Measurements from ENCODE around the gene MON2.

The MON2 gene

GRCh38 chr12:62523619-62524018 lies 57.0 kb downstream of the MON2 start:
- H3K4me2 ChIP-seq (ENCODE audit: low read length, poor library complexity, severe bottlenecking): no peak overlapping the region

GRCh38 chr12:62525271-62525670 lies 58.6 kb downstream of the MON2 start:
- Histone ChIP-seq H3K4me2 (ENCODE audit: low read length, poor library complexity, severe bottlenecking) (no peak overlapping the region), H3K4me3 (ENCODE audit: insufficient read depth in 1 of 2, low read depth in 1 of 2, low read length in 2 of 2) (no peak overlapping the region), H2BK15ac (ENCODE audit: low read depth, poor library complexity, severe bottlenecking) (no peak overlapping the region), H3K9ac (ENCODE audit: low read length) (no peak overlapping the region), H3K36me3 (ENCODE audit: control insufficient read depth in 1 of 2, insufficient read depth in 2 of 2, low read depth in 1 of 2, low read length in 2 of 2) (peaks cover 0 to 64% of the 10 kb centered on the region in 2 experiments), H3K27ac (ENCODE audit: low read length, poor library complexity, severe bottlenecking) (no peak overlapping the region), H3K14ac (ENCODE audit: low read length in 2 of 2) (no peak overlapping the region), H3K4ac (ENCODE audit: low read depth in 1 of 2, low read length in 2 of 2) (no peak overlapping the region), H3K27me3 (ENCODE audit: control insufficient read depth in 1 of 2, insufficient read depth in 1 of 2, low read length in 2 of 2) (no peaks in the 10 kb centered on the region), H4K91ac (ENCODE audit: low read length) (no peak overlapping the region), H3K79me1 (replicated peaks; ENCODE audit: low read length, poor library complexity, severe bottlenecking) (peaks cover 1% of the 10 kb centered on the region), H3K9me3 (ENCODE audit: control insufficient read depth, low read length) (no peaks in the 10 kb centered on the region), H2AFZ (ENCODE audit: low read depth, low read length) (no peak overlapping the region), H3K23ac (ENCODE audit: low read length in 2 of 2) (no peak overlapping the region), H2BK120ac (ENCODE audit: low read depth, low read length) (no peak overlapping the region), H2AK5ac (ENCODE audit: low read length, severe bottlenecking) (no peak overlapping the region), H4K8ac (ENCODE audit: low read length) (no peak overlapping the region), H2BK12ac (ENCODE audit: low read length in 2 of 2) (no peak overlapping the region), H2BK5ac (ENCODE audit: low read depth, low read length, poor library complexity, severe bottlenecking) (no peak overlapping the region), H3K4me1 (ENCODE audit: control insufficient read depth, insufficient read depth, low read depth, low read length) (no peaks in the 10 kb centered on the region), H3K18ac (ENCODE audit: low read depth in 1 of 2, low read length in 2 of 2) (no peak overlapping the region)
- no peak for DNase-seq

More at GRCh38 chr12:62523619-62524018, 57.0 kb downstream of the MON2 start:
- Histone ChIP-seq H2BK12ac (ENCODE audit: low read length in 2 of 2) (no peak overlapping the region), H3K4me3 (ENCODE audit: insufficient read depth in 1 of 2, low read depth in 1 of 2, low read length in 2 of 2) (no peak overlapping the region), H2BK120ac (ENCODE audit: low read depth, low read length) (no peak overlapping the region), H4K8ac (ENCODE audit: low read length) (no peak overlapping the region), H3K9me3 (ENCODE audit: control insufficient read depth, low read length) (no peaks in the 10 kb centered on the region), H4K91ac (ENCODE audit: low read length) (no peak overlapping the region), H2BK15ac (ENCODE audit: low read depth, poor library complexity, severe bottlenecking) (no peak overlapping the region), H3K27ac (ENCODE audit: low read length, poor library complexity, severe bottlenecking) (no peak overlapping the region), H3K4me1 (ENCODE audit: control insufficient read depth, insufficient read depth, low read depth, low read length) (no peaks in the 10 kb centered on the region), H3K27me3 (ENCODE audit: control insufficient read depth in 1 of 2, insufficient read depth in 1 of 2, low read length in 2 of 2) (no peaks in the 10 kb centered on the region), H3K23ac (ENCODE audit: low read length in 2 of 2) (no peak overlapping the region), H3K14ac (ENCODE audit: low read length in 2 of 2) (no peak overlapping the region), H3K4ac (ENCODE audit: low read depth in 1 of 2, low read length in 2 of 2) (no peak overlapping the region), H3K9ac (ENCODE audit: low read length) (no peak overlapping the region), H3K79me1 (replicated peaks; ENCODE audit: low read length, poor library complexity, severe bottlenecking) (no peaks in the 10 kb centered on the region), H2BK5ac (ENCODE audit: low read depth, low read length, poor library complexity, severe bottlenecking) (no peak overlapping the region), H2AK5ac (ENCODE audit: low read length, severe bottlenecking) (no peak overlapping the region), H3K36me3 (ENCODE audit: control insufficient read depth in 1 of 2, insufficient read depth in 2 of 2, low read depth in 1 of 2, low read length in 2 of 2) (peaks cover 3 to 71% of the 10 kb centered on the region in 2 experiments), H3K18ac (ENCODE audit: low read depth in 1 of 2, low read length in 2 of 2) (no peak overlapping the region), H2AFZ (ENCODE audit: low read depth, low read length) (no peak overlapping the region)
- DNase-seq: no peak
- 100% methylated on average over 1 of the region's 1 CpG for WGBS

GRCh38 chr12:62530596-62530995 lies 64.0 kb downstream of the MON2 start:
- Histone ChIP-seq H2BK12ac (ENCODE audit: low read length in 2 of 2) (no peak overlapping the region), H3K4me1 (ENCODE audit: control insufficient read depth, insufficient read depth, low read depth, low read length) (peaks cover 4% of the 10 kb centered on the region), H3K36me3 (ENCODE audit: control insufficient read depth in 1 of 2, insufficient read depth in 2 of 2, low read depth in 1 of 2, low read length in 2 of 2) (peaks cover 0 to 71% of the 10 kb centered on the region in 2 experiments), H3K9ac (ENCODE audit: low read length) (no peak overlapping the region), H2BK5ac (ENCODE audit: low read depth, low read length, poor library complexity, severe bottlenecking) (no peak overlapping the region), H3K27ac (ENCODE audit: low read length, poor library complexity, severe bottlenecking) (no peak overlapping the region), H3K4me2 (ENCODE audit: low read length, poor library complexity, severe bottlenecking) (no peak overlapping the region), H4K91ac (ENCODE audit: low read length) (no peak overlapping the region), H3K79me1 (replicated peaks; ENCODE audit: low read length, poor library complexity, severe bottlenecking) (peaks cover 4% of the 10 kb centered on the region), H2AFZ (ENCODE audit: low read depth, low read length) (no peak overlapping the region), H2BK15ac (ENCODE audit: low read depth, poor library complexity, severe bottlenecking) (no peak overlapping the region), H3K4ac (ENCODE audit: low read depth in 1 of 2, low read length in 2 of 2) (no peak overlapping the region), H3K9me3 (ENCODE audit: control insufficient read depth, low read length) (no peaks in the 10 kb centered on the region), H3K14ac (ENCODE audit: low read length in 2 of 2) (no peak overlapping the region), H3K4me3 (ENCODE audit: insufficient read depth in 1 of 2, low read depth in 1 of 2, low read length in 2 of 2) (no peak overlapping the region), H2BK120ac (ENCODE audit: low read depth, low read length) (no peak overlapping the region), H3K27me3 (ENCODE audit: control insufficient read depth in 1 of 2, insufficient read depth in 1 of 2, low read length in 2 of 2) (no peaks in the 10 kb centered on the region), H2AK5ac (ENCODE audit: low read length, severe bottlenecking) (no peak overlapping the region), H3K23ac (ENCODE audit: low read length in 2 of 2) (no peak overlapping the region), H3K18ac (ENCODE audit: low read depth in 1 of 2, low read length in 2 of 2) (no peak overlapping the region), H4K8ac (ENCODE audit: low read length) (no peak overlapping the region)
- peak; percentile 66 for DNase-seq
- WGBS: no CpG with 5 or more reads among the region's 1 CpG

GRCh38 chr12:62532333-62532732 lies 65.7 kb downstream of the MON2 start:
- Histone ChIP-seq H2BK5ac (ENCODE audit: low read depth, low read length, poor library complexity, severe bottlenecking) (no peak overlapping the region), H3K14ac (ENCODE audit: low read length in 2 of 2) (no peak overlapping the region), H3K23ac (ENCODE audit: low read length in 2 of 2) (no peak overlapping the region), H2AFZ (ENCODE audit: low read depth, low read length) (no peak overlapping the region), H3K18ac (ENCODE audit: low read depth in 1 of 2, low read length in 2 of 2) (no peak overlapping the region), H3K9ac (ENCODE audit: low read length) (no peak overlapping the region), H3K4me1 (ENCODE audit: control insufficient read depth, insufficient read depth, low read depth, low read length) (peaks cover 4% of the 10 kb centered on the region), H3K4me3 (ENCODE audit: insufficient read depth in 1 of 2, low read depth in 1 of 2, low read length in 2 of 2) (no peak overlapping the region), H3K4ac (ENCODE audit: low read depth in 1 of 2, low read length in 2 of 2) (no peak overlapping the region), H4K8ac (ENCODE audit: low read length) (no peak overlapping the region), H2BK120ac (ENCODE audit: low read depth, low read length) (no peak overlapping the region), H3K79me1 (replicated peaks; ENCODE audit: low read length, poor library complexity, severe bottlenecking) (peaks cover 4% of the 10 kb centered on the region), H2BK15ac (ENCODE audit: low read depth, poor library complexity, severe bottlenecking) (no peak overlapping the region), H3K27me3 (ENCODE audit: control insufficient read depth in 1 of 2, insufficient read depth in 1 of 2, low read length in 2 of 2) (no peaks in the 10 kb centered on the region), H3K4me2 (ENCODE audit: low read length, poor library complexity, severe bottlenecking) (no peak overlapping the region), H3K27ac (ENCODE audit: low read length, poor library complexity, severe bottlenecking) (no peak overlapping the region), H3K9me3 (ENCODE audit: control insufficient read depth, low read length) (no peaks in the 10 kb centered on the region), H3K36me3 (ENCODE audit: control insufficient read depth in 1 of 2, insufficient read depth in 2 of 2, low read depth in 1 of 2, low read length in 2 of 2) (peaks cover 3 to 72% of the 10 kb centered on the region in 2 experiments), H4K91ac (ENCODE audit: low read length) (no peak overlapping the region), H2BK12ac (ENCODE audit: low read length in 2 of 2) (no peak overlapping the region), H2AK5ac (ENCODE audit: low read length, severe bottlenecking) (no peak overlapping the region)
- no peak for DNase-seq
- 100% methylated on average over 2 of the region's 3 CpGs for WGBS

Measured in mesenchymal stem cell (in vitro differentiated cells and primary cell).